ENCODE data around the gene ABI1.

Gene ABI1

DNA sequence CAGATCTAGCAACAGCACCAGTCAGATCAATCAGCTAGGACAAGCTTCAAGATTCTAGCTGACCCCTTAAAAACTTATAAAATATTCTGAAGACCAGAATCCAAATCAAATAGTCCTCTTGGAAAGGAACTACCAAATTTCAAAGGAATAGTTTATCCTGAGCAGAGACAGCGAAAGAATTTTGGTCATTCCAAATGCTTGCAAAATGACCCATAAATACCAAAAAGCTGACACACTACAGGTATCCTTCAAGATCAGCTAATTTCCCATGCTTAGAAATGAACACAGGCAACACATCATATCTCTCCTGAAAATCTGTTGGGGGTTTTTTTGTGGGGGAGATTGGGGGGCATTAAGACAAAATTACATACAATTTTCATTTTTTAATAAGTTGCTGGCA is 84.5 kb downstream of the ABI1 start:
- no peak for DNase-seq (ENCODE audit: low read depth in 3 of 3, low spot score in 1 of 3)

GRCh38 chr10:26773633-26774032 is 87.1 kb downstream of the ABI1 start:
- no peak for DNase-seq (ENCODE audit: low read depth in 3 of 3, low spot score in 1 of 3)

GRCh38 chr10:26770069-26770468 is 90.7 kb downstream of the ABI1 start:
- no peak for DNase-seq (ENCODE audit: low read depth in 3 of 3, low spot score in 1 of 3)

DNA sequence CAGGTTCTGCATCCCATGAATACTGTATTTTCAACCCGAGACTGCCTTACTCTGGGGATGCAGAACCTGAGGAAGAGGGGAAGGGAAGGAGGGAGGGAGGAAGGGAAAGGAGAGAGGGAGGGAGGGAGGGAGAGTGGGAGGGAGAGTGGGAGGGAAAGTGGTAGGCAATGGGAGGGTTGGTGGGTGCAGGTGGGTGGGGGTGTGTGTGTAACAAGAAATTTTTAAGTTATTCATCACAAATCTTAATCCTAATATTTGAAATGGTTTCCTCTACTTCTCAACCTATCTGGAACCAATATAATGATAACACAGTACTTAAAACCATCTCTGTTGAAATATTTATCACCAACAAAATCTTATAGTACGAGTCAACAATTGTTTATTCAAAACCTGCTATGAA is 95.2 kb downstream of the ABI1 start:
- no peak for DNase-seq (ENCODE audit: low read depth in 3 of 3, low spot score in 1 of 3)

DNA sequence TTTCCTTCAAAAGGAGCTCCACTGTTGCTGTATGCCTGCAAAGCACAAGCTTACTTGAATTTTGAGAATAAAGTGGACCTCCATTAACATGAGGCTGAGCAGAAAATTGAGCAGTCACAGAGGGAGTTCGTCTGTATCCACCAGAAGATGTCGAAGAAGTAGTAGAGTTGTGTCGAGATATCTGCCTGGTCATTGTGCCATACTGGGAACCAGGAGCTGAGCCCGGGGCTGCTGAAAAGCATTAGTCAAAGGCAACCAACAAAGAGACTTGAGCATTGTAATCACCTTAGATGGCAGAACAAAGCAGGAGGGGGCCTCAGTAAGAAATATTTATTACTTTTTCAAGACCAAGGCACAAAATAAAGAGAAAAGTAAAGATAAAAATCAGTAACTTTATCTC is 101.8 kb downstream of the ABI1 start:
- no peak for DNase-seq (ENCODE audit: low read depth in 3 of 3, low spot score in 1 of 3)

- no peak for DNase-seq (ENCODE audit: low read depth in 3 of 3, low spot score in 1 of 3)
These were observed 105.3 kb downstream of the ABI1 start for GRCh38 chr10:26755443-26755903.

- DNase-seq (ENCODE audit: low read depth in 3 of 3, low spot score in 1 of 3), result no peak
These were observed 114.7 kb downstream of the ABI1 start for GRCh38 chr10:26746061-26746460.

GRCh38 chr10:26743841-26744240 is 116.9 kb downstream of the ABI1 start:
- no peak for DNase-seq (ENCODE audit: low read depth in 3 of 3, low spot score in 1 of 3)

- no peak for DNase-seq (ENCODE audit: low read depth in 3 of 3, low spot score in 1 of 3)
These were observed 117.7 kb downstream of the ABI1 start for GRCh38 chr10:26743091-26743490.

DNA sequence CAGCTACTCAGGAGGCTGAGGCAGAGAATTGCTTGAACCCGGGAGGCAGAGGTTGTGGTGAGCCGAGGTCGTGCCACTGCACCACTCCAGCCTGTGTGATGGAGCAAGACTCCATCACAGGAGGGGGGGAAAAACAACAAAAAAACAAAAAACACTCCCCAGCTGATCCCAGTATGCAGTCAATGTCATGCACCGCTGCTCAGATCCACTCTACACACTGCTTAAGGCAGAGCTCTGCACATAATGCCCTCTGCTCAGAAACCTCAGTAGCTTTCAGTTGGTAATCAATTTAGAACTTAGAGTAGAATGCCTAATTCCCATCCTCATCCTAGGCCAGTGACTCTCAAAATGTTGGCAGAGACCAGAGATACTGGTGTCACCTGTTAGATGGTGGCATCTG is 119.4 kb downstream of the ABI1 start:
- DNase-seq (ENCODE audit: low read depth in 3 of 3, low spot score in 1 of 3), result no peak

DNA sequence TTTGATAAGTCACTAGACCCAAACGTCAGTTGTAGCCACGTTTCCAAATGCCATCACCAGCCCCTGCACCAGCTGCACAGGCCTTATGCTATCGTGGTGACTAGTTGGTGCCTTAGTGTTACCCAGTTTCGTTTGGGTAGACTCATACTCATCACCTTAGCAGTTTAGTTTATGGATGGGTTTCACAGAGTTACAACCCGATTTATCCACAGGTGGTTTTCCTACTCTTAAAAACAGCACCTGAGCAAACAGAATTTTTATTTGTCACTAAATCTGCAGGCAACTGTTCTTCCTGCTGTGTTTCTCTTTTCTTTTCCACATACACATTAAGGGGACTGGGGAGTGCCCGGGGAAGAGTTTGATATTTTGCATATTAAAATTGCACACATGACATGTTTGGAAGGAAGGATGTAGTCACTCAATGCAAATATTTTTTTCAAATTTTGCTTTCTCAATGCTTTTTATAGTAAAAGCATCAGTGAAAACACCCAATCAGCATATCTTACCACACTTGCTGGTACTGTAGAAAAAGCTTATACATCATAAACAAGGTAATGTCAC is 121.6 kb downstream of the ABI1 start:
- no peak for DNase-seq (ENCODE audit: low read depth in 3 of 3, low spot score in 1 of 3)

GRCh38 chr10:26738301-26738911 is 122.4 kb downstream of the ABI1 start:
- no peak for DNase-seq (ENCODE audit: low read depth in 3 of 3, low spot score in 1 of 3)

GRCh38 chr10:26737730-26738129 is 123.0 kb downstream of the ABI1 start:
- DNase-seq (ENCODE audit: low read depth in 3 of 3, low spot score in 1 of 3), result no peak

GRCh38 chr10:26735435-26735834 is 125.3 kb downstream of the ABI1 start:
- DNase-seq (ENCODE audit: low read depth in 3 of 3, low spot score in 1 of 3), result no peak

- no peak for DNase-seq (ENCODE audit: low read depth in 3 of 3, low spot score in 1 of 3)
These were observed 126.8 kb downstream of the ABI1 start for GRCh38 chr10:26733750-26734568.

GRCh38 chr10:26730552-26730951 is 130.2 kb downstream of the ABI1 start:
- DNase-seq (ENCODE audit: low read depth in 3 of 3, low spot score in 1 of 3), result no peak

GRCh38 chr10:26729395-26729794 is 131.4 kb downstream of the ABI1 start:
- DNase-seq (ENCODE audit: low read depth in 3 of 3, low spot score in 1 of 3), result no peak

GRCh38 chr10:26728957-26729356 is 131.8 kb downstream of the ABI1 start:
- DNase-seq (ENCODE audit: low read depth in 3 of 3, low spot score in 1 of 3), result no peak

- DNase-seq (ENCODE audit: low read depth in 3 of 3, low spot score in 1 of 3), result no peak
These were observed 133.8 kb downstream of the ABI1 start for GRCh38 chr10:26727005-26727404.

- DNase-seq (ENCODE audit: low read depth in 3 of 3, low spot score in 1 of 3), result peak in 1 of 3 donors; percentile 8
These were observed 134.7 kb downstream of the ABI1 start for GRCh38 chr10:26725837-26726727.

- DNase-seq (ENCODE audit: low read depth in 3 of 3, low spot score in 1 of 3), result no peak
These were observed 137.7 kb downstream of the ABI1 start for GRCh38 chr10:26723016-26723415.

Data from stimulated activated CD4-positive, alpha-beta T cell treated with anti-CD3 and anti-CD28 coated beads, TNF-alpha, amount 100 ng/mL, for 1 hour (primary cell).